Lower lobe of right lung (tissue), 2 donors: ENCODE data around the gene MCHR1. TPM values are rescaled to one million over a fixed set of nuclear protein-coding genes. Genes with fewer than 3 reads are reported as not detected.

Experiments used
- ATAC-seq, 2 donors: fragments of 200-7000 bp; cut with Tn5 transposase; one replicate each; pipeline ENCODE4 v1.9.1; 2020 to 2022; ENCODE audit warnings: mild to moderate bottlenecking in 2 of 2, moderate library complexity in 2 of 2
- DNase-seq: peaks from one replicate; pipeline ENCODE4 v3.0.0-alpha.2; 2020
- H3K27ac ChIP-seq: fragments of 200-600 bp; one replicate; pipeline ENCODE4 v1.8.0; 2022
- H3K27me3 ChIP-seq: fragments of 200-600 bp; one replicate; pipeline ENCODE4 v1.8.0; 2022; ENCODE audit warnings: low read depth
- H3K36me3 ChIP-seq: fragments of 200-600 bp; one replicate; pipeline ENCODE4 v1.8.0; 2022; ENCODE audit warnings: mild to moderate bottlenecking
- H3K4me1 ChIP-seq: fragments of 200-600 bp; one replicate; pipeline ENCODE4 v1.8.0; 2022
- H3K4me3 ChIP-seq: fragments of 200-600 bp; one replicate; pipeline ENCODE4 v1.8.0; 2022; ENCODE audit warnings: mild to moderate bottlenecking
- H3K9me3 ChIP-seq: fragments of 200-600 bp; one replicate; pipeline ENCODE4 v1.8.0; 2022
- intact Hi-C: fragments of 100-400 bp; cut with DNase I; formaldehyde crosslinking; loops from one replicate; pipeline ENCODE4 v1.11.0; 2022
- total RNA-seq: library from RNA; stranded (reverse); fragmentation: NEBNext Ultra II Directional; extraction: Animal tissue kit (Norgen Biotek cat#: 25700); gene quantifications from one replicate; pipeline ENCODE4 v1.2.1, GENCODE V29; 2021
- TF ChIP-seq, protein P1 (sequence below): fragments of 200-600 bp; IDR thresholded peaks from one replicate; pipeline ENCODE4 v1.8.0; 2022; ENCODE audit warnings: antibody characterized with exemption, mild to moderate bottlenecking
- donor health status: DM: no; HTN: yes; CAD: no; lungs with severe emphysema.

Gene MCHR1
- total RNA-seq, 1 donor from 2014 or later = not detected

DNA sequence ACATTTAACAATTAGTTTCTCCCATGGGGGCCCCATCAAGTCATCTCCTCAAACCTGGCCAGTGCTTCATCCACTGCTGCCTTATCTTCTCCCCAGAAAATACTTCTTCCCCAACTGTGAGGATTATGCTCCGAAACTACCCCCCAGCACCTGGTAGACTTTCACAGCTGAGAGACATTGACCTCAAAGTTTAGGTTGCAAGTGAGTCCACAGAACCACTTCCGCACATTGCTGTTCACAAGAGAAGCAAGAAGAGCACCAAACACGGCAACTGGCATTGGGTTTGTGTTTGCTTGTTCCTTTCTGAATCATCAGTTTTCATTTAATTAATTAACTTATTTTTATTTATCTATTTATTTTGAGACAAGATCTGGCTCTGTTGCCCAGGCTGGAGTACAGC lies 6.1 kb downstream of the MCHR1 start:
- no peak for DNase-seq
- TF ChIP-seq, protein P1, sequence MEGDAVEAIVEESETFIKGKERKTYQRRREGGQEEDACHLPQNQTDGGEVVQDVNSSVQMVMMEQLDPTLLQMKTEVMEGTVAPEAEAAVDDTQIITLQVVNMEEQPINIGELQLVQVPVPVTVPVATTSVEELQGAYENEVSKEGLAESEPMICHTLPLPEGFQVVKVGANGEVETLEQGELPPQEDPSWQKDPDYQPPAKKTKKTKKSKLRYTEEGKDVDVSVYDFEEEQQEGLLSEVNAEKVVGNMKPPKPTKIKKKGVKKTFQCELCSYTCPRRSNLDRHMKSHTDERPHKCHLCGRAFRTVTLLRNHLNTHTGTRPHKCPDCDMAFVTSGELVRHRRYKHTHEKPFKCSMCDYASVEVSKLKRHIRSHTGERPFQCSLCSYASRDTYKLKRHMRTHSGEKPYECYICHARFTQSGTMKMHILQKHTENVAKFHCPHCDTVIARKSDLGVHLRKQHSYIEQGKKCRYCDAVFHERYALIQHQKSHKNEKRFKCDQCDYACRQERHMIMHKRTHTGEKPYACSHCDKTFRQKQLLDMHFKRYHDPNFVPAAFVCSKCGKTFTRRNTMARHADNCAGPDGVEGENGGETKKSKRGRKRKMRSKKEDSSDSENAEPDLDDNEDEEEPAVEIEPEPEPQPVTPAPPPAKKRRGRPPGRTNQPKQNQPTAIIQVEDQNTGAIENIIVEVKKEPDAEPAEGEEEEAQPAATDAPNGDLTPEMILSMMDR = no peak
- no peak overlapping the region for H3K4me3 ChIP-seq
- H3K36me3 ChIP-seq = no peaks in the 10 kb centered on the region
- H3K4me1 ChIP-seq = no peaks in the 10 kb centered on the region
- no peak overlapping the region for H3K27ac ChIP-seq
- ATAC-seq = no peak
- H3K9me3 ChIP-seq = no peaks in the 10 kb centered on the region
- intact Hi-C loops = no loop called here
- peaks cover 5% of the 10 kb centered on the region for H3K27me3 ChIP-seq

DNA sequence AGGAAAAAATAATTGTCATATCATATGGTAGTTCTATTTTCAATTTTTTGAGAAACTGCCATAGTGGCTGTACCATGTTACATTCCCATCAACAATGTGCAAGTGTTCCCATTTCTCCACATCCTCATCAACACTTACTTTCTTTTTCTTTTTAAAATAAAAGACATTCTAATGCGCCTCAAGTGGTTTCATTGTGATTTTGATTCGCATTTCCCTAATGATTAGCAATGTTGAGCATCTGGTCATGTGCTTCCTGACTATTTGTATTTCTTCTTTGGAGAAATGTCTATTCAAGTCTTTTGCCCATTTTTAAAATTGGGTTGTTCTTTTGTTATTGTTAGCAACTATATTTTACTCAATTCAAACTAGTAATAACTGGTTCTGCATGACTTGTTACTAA lies 8.4 kb downstream of the MCHR1 start:
- H3K4me1 ChIP-seq = no peaks in the 10 kb centered on the region

DNA sequence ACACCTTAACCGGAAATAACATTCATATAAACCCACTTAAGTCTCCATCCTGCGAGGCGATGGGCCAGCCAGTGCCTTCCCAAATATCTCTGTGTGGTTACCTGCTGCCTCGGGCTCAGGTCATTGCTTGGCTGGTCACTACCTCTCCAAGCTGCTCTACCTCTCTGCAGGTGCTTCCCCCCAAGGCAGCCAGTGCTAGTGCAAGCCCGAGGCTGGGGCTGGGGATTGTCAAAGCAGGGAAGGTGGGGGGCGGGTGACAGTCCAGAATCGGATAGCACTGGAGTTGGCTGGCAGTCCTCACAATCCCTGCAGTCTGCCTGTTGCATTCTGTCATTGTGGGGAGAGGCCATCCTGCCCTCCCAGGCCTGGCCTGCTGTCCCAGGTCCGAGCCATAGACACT lies 11.1 kb downstream of the MCHR1 start:
- H3K36me3 ChIP-seq = no peaks in the 10 kb centered on the region
- DNase-seq = no peak
- H3K4me1 ChIP-seq = peaks cover 5% of the 10 kb centered on the region
- intact Hi-C loops = no loop called here
- H3K27ac ChIP-seq = no peak overlapping the region
- H3K4me3 ChIP-seq = no peak overlapping the region
- no peak for ATAC-seq
- no peaks in the 10 kb centered on the region for H3K9me3 ChIP-seq
- TF ChIP-seq, protein P1 = no peak
- no peaks in the 10 kb centered on the region for H3K27me3 ChIP-seq

More for the DNA sequence above, 8.4 kb downstream of the MCHR1 start:
- no peak overlapping the region for H3K27ac ChIP-seq
- DNase-seq (no peak), ATAC-seq (no peak)
- H3K9me3 ChIP-seq = no peaks in the 10 kb centered on the region
- H3K36me3 ChIP-seq = no peaks in the 10 kb centered on the region
- peaks cover 5% of the 10 kb centered on the region for H3K27me3 ChIP-seq
- H3K4me3 ChIP-seq = no peak overlapping the region
- TF ChIP-seq, protein P1 = no peak
- intact Hi-C loops = no loop called here

DNA sequence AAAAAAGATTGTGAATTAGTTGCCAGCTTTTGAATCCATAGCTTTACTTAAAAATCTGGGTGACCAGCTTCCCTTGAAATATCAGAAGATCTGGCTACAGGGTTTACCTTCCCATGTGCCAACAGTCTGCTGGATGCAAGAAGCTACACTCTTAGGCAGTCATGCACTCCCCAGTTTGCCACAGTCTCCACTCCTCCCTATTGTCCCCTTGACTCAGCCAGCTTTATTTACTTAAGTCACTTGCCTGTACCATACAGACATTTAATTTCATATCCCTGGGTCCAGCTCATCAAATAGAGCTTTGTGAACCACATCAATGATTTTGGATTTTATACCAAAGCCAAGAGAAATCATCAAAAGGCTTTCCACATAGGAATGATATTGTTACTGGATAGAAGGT lies 12.2 kb downstream of the MCHR1 start:
- Histone ChIP-seq H3K9me3 (no peaks in the 10 kb centered on the region), H3K27me3 (no peaks in the 10 kb centered on the region), H3K4me1 (peaks cover 5% of the 10 kb centered on the region), H3K4me3 (no peak overlapping the region), H3K27ac (no peak overlapping the region), H3K36me3 (no peaks in the 10 kb centered on the region)
- TF ChIP-seq, protein P1 = no peak
- no peak for ATAC-seq
- DNase-seq = no peak
- intact Hi-C loops = no loop called here

DNA sequence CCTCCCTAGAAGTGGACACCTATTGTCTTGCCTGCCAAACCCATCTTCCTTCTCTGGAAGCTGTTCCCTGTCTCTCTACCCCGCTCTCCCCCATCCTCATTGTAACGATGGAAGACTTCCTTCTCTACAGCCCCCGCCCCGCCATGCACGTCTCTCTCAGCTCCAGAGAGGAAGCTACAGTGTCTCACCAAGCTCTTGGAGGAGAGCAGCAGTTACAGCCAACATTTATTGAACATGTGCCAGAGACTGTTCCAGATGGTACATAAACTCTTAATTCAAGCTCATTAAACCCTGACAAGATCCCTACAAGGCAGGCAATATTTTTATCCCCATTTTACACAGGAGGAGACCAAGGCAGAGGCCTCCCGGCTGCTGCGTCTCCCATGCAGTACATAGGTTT lies 15.1 kb downstream of the MCHR1 start:
- intact Hi-C loops = no loop called here
- no peak for ATAC-seq
- DNase-seq = no peak

More for the DNA sequence above, 15.1 kb downstream of the MCHR1 start:
- Histone ChIP-seq H3K27me3 (no peaks in the 10 kb centered on the region), H3K36me3 (no peaks in the 10 kb centered on the region), H3K27ac (no peak overlapping the region), H3K4me1 (peaks cover 5% of the 10 kb centered on the region), H3K9me3 (no peaks in the 10 kb centered on the region), H3K4me3 (no peak overlapping the region)
- TF ChIP-seq, protein P1 = no peak
